Measurements from ENCODE around the gene GPATCH8. TPM values are rescaled to one million over a fixed set of nuclear protein-coding genes. Genes with fewer than 3 reads are reported as not detected.

Gene GPATCH8
- total and polyA plus RNA-seq, 5 donors from 2014 or later: 24.0 to 87.7 (median 25.5) TPM

- no peaks in the 10 kb centered on the region for H3K36me3 ChIP-seq (ENCODE audit: control insufficient read depth, insufficient read depth, low read length)
- no peak overlapping the region for H3K27ac ChIP-seq (ENCODE audit: insufficient read depth, low read length, poor library complexity, severe bottlenecking)
- Mint-ChIP-seq H3K27ac (no peak overlapping the region), H3K4me1 (peaks cover 0 to 18% (median 0%) of the 10 kb centered on the region in 4 donors), H3K36me3 (no peaks in the 10 kb centered on the region), H3K9me3 (peaks cover 0 to 1% (median 0%) of the 10 kb centered on the region in 7 donors), H3K4me3 (peak overlapping the region in 1 of 4 donors; percentile 2), H3K27me3 (peaks cover 21% of the 10 kb centered on the region)
- DNase-seq (no peak), ATAC-seq (ENCODE audit: low read depth in 2 of 2) (no peak)
- H3K4me1 ChIP-seq (ENCODE audit: control insufficient read depth, insufficient read depth, low read length, poor library complexity, severe bottlenecking): peaks cover 15% of the 10 kb centered on the region
- H3K27me3 ChIP-seq (ENCODE audit: control insufficient read depth, insufficient read depth, low read length): no peaks in the 10 kb centered on the region
- H3K9me3 ChIP-seq (ENCODE audit: control insufficient read depth in 2 of 2, low read length in 2 of 2): no peaks in the 10 kb centered on the region
- H3K4me3 ChIP-seq (ENCODE audit: low read depth, low read length): no peak overlapping the region
These were observed 143.6 kb downstream of the GPATCH8 start for GRCh38 chr17:44359458-44360143.

GRCh38 chr17:44359006-44359405 is 144.2 kb downstream of the GPATCH8 start:
- H3K9me3 Mint-ChIP-seq: peaks cover 0 to 1% (median 0%) of the 10 kb centered on the region in 7 donors
- Histone ChIP-seq H3K4me3 (ENCODE audit: low read depth, low read length) (no peak overlapping the region), H3K36me3 (ENCODE audit: control insufficient read depth, insufficient read depth, low read length) (no peaks in the 10 kb centered on the region), H3K27ac (ENCODE audit: insufficient read depth, low read length, poor library complexity, severe bottlenecking) (no peak overlapping the region), H3K4me1 (ENCODE audit: control insufficient read depth, insufficient read depth, low read length, poor library complexity, severe bottlenecking) (peaks cover 15% of the 10 kb centered on the region), H3K9me3 (ENCODE audit: control insufficient read depth in 2 of 2, low read length in 2 of 2) (no peaks in the 10 kb centered on the region), H3K27me3 (ENCODE audit: control insufficient read depth, insufficient read depth, low read length) (no peaks in the 10 kb centered on the region)
- H3K4me1 Mint-ChIP-seq: peaks cover 0 to 18% (median 0%) of the 10 kb centered on the region in 4 donors
- no peak overlapping the region for H3K27ac Mint-ChIP-seq
- no peaks in the 10 kb centered on the region for H3K36me3 Mint-ChIP-seq
- peaks cover 21% of the 10 kb centered on the region for H3K27me3 Mint-ChIP-seq
- ATAC-seq (ENCODE audit: low read depth in 2 of 2) (no peak), DNase-seq (no peak)
- H3K4me3 Mint-ChIP-seq: peak overlapping the region in 2 of 4 donors; percentile 0 to 6

DNA sequence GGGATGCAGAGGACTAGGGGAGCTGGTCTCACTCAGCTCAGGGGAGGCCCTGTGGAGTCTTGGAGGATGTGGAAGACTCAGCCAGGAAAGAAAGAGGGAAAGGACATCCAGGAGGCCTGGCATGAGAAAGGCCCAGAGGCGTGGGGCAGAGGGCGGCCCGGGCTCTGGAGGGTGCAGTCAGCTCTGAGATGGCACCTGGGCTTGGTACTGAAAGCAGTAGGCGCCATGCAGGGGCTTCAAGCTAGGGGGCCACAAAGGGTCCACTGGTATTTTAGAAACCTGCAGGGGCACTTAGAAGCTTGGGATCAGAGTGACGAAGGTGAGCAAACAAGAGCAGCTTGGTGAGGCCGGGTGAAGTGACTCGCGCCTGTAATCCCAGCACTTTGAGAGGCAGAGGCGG is 145.1 kb downstream of the GPATCH8 start:
- Mint-ChIP-seq H3K27me3 (peaks cover 24% of the 10 kb centered on the region), H3K4me1 (peaks cover 0 to 17% (median 0%) of the 10 kb centered on the region in 4 donors), H3K36me3 (no peaks in the 10 kb centered on the region), H3K27ac (no peak overlapping the region), H3K4me3 (no peak overlapping the region), H3K9me3 (no peaks in the 10 kb centered on the region)
- ATAC-seq (ENCODE audit: low read depth in 2 of 2): no peak
- no peaks in the 10 kb centered on the region for H3K27me3 ChIP-seq (ENCODE audit: control insufficient read depth, insufficient read depth, low read length)
- H3K4me1 ChIP-seq (ENCODE audit: control insufficient read depth, insufficient read depth, low read length, poor library complexity, severe bottlenecking): peaks cover 15% of the 10 kb centered on the region
- no peak for DNase-seq
- H3K9me3 ChIP-seq (ENCODE audit: control insufficient read depth in 2 of 2, low read length in 2 of 2): no peaks in the 10 kb centered on the region
- H3K36me3 ChIP-seq (ENCODE audit: control insufficient read depth, insufficient read depth, low read length): no peaks in the 10 kb centered on the region
- H3K27ac ChIP-seq (ENCODE audit: insufficient read depth, low read length, poor library complexity, severe bottlenecking): no peak overlapping the region
- H3K4me3 ChIP-seq (ENCODE audit: low read depth, low read length): no peak overlapping the region

GRCh38 chr17:44356241-44356640 is 147.0 kb downstream of the GPATCH8 start:
- H3K36me3 ChIP-seq (ENCODE audit: control insufficient read depth, insufficient read depth, low read length): no peaks in the 10 kb centered on the region
- peak overlapping the region in 1 of 4 donors; percentile 47 for H3K4me3 Mint-ChIP-seq
- peaks cover 22% of the 10 kb centered on the region for H3K27me3 Mint-ChIP-seq
- DNase-seq (no peak), ATAC-seq (ENCODE audit: low read depth in 2 of 2) (no peak)
- H3K27ac ChIP-seq (ENCODE audit: insufficient read depth, low read length, poor library complexity, severe bottlenecking): no peak overlapping the region
- H3K9me3 ChIP-seq (ENCODE audit: control insufficient read depth in 2 of 2, low read length in 2 of 2): no peaks in the 10 kb centered on the region
- H3K4me1 ChIP-seq (ENCODE audit: control insufficient read depth, insufficient read depth, low read length, poor library complexity, severe bottlenecking): peaks cover 7% of the 10 kb centered on the region
- H3K27me3 ChIP-seq (ENCODE audit: control insufficient read depth, insufficient read depth, low read length): no peaks in the 10 kb centered on the region
- H3K27ac Mint-ChIP-seq: no peak overlapping the region
- H3K4me1 Mint-ChIP-seq: peaks cover 0 to 20% (median 1%) of the 10 kb centered on the region in 4 donors
- H3K36me3 Mint-ChIP-seq: no peaks in the 10 kb centered on the region
- H3K4me3 ChIP-seq (ENCODE audit: low read depth, low read length): no peak overlapping the region
- peaks cover 0 to 2% (median 0%) of the 10 kb centered on the region in 7 donors for H3K9me3 Mint-ChIP-seq

GRCh38 chr17:44355642-44356099 is 147.5 kb downstream of the GPATCH8 start:
- H3K4me1 Mint-ChIP-seq: peaks cover 0 to 20% (median 1%) of the 10 kb centered on the region in 4 donors
- peak overlapping the region in 3 of 4 donors; percentile 60 to 73 (median 70) for H3K4me3 Mint-ChIP-seq
- ATAC-seq (ENCODE audit: low read depth in 2 of 2): no peak

DNA sequence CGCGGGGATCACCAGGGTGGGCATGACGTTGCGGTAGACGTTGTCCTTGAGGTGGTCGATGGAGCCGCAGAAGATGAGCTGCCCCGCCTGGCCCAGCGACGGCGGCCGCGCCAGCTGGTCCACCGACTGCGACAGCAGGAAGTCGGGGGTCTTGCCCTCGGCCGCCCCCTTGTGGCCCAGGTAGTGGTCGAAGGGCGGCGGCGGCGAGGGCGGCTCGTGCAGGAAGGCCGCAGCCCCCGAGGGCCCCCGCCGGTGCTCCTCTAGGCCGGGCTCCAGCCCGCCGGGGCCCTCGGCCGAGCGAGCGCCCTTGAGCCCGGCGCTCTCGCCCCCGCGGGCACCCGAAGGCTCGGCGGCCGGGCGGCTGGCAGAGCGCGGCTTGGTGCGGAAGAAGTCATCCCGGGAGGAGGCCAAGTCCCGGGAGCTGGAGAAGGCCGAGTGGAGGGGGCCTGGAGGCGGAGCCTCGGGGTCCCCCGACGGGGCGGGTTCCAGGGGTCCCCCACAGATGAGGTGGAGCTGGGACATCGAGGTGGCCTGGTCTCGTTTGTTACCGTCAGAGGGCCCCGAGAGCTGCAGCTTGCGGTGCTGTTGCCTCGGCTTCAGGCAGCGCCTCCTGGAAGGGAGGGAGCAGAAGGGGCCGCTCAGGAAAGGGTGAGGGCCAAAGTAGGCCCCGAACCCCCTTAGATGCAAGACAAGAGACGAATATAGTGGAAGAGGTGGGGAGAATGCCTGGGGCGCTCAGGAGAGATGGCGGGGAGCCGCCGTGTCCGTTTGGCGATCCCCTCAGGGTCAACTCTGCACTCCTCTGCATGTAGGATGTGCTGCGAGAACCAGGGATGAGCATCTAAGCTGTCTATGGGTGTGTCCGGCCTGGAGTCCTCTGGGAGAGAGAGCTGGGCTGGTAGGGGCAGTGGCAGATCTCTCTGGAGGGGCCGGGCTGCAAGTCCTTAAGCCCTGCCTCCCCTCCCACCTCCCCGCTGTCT is 148.3 kb downstream of the GPATCH8 start:
- Mint-ChIP-seq H3K9me3 (peaks cover 0 to 2% (median 0%) of the 10 kb centered on the region in 7 donors), H3K27ac (no peak overlapping the region), H3K4me3 (peak overlapping the region; percentile 54 to 79 (median 72)), H3K4me1 (peaks cover 0 to 20% (median 1%) of the 10 kb centered on the region in 4 donors), H3K27me3 (peaks cover 17% of the 10 kb centered on the region), H3K36me3 (no peaks in the 10 kb centered on the region)
- no peaks in the 10 kb centered on the region for H3K36me3 ChIP-seq (ENCODE audit: control insufficient read depth, insufficient read depth, low read length)
- H3K27ac ChIP-seq (ENCODE audit: insufficient read depth, low read length, poor library complexity, severe bottlenecking): no peak overlapping the region
- no peaks in the 10 kb centered on the region for H3K27me3 ChIP-seq (ENCODE audit: control insufficient read depth, insufficient read depth, low read length)
- no peak overlapping the region for H3K4me3 ChIP-seq (ENCODE audit: low read depth, low read length)
- peaks cover 7% of the 10 kb centered on the region for H3K4me1 ChIP-seq (ENCODE audit: control insufficient read depth, insufficient read depth, low read length, poor library complexity, severe bottlenecking)
- DNase-seq (peak; percentile 35 to 50 (median 48)), ATAC-seq (ENCODE audit: low read depth in 2 of 2) (peak; percentile 35)
- H3K9me3 ChIP-seq (ENCODE audit: control insufficient read depth in 2 of 2, low read length in 2 of 2): no peaks in the 10 kb centered on the region

More at GRCh38 chr17:44355642-44356099, 147.5 kb downstream of the GPATCH8 start:
- Mint-ChIP-seq H3K9me3 (peaks cover 0 to 2% (median 0%) of the 10 kb centered on the region in 7 donors), H3K27me3 (peaks cover 21% of the 10 kb centered on the region), H3K36me3 (no peaks in the 10 kb centered on the region), H3K27ac (no peak overlapping the region)
- Histone ChIP-seq H3K9me3 (ENCODE audit: control insufficient read depth in 2 of 2, low read length in 2 of 2) (no peaks in the 10 kb centered on the region), H3K27me3 (ENCODE audit: control insufficient read depth, insufficient read depth, low read length) (no peaks in the 10 kb centered on the region), H3K27ac (ENCODE audit: insufficient read depth, low read length, poor library complexity, severe bottlenecking) (no peak overlapping the region), H3K36me3 (ENCODE audit: control insufficient read depth, insufficient read depth, low read length) (no peaks in the 10 kb centered on the region), H3K4me3 (ENCODE audit: low read depth, low read length) (no peak overlapping the region), H3K4me1 (ENCODE audit: control insufficient read depth, insufficient read depth, low read length, poor library complexity, severe bottlenecking) (peaks cover 7% of the 10 kb centered on the region)
- DNase-seq: no peak

DNA sequence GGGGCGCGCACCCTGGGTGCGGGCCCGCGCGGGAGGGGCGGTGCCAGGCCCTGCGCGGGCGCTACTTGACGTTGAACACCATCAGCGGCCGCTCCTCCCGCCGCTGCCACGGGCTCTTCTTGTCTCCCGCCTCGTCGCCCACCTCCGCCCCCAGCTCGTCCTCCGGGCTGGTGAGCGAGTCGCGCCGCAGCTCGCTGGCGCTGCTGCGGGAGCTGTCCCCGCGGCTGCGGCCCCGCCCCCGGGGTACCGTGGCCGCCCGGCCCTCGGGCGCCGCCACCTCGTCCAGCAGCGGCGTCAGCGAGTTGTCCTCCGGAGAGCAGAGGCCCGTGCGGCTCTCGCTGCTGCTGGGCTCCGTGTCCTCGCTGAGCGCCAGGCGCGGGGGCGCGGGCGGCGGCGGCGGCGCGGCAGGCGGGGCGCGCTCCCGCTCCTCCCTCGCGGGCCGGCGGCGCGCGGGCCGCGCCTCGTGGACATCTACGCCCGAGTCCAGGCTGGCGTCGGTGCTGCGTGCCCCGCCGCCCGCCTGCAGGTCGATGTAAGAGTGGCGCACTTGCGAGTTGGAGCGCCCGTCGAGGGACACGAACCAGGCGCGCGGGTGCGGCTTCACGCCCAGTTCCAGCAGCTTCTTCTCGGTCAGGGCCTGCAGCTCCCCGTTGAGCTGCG is 149.4 kb downstream of the GPATCH8 start:
- Mint-ChIP-seq H3K27me3 (peaks cover 17% of the 10 kb centered on the region), H3K9me3 (peaks cover 0 to 2% (median 0%) of the 10 kb centered on the region in 7 donors), H3K4me1 (peaks cover 0 to 14% (median 1%) of the 10 kb centered on the region in 4 donors), H3K36me3 (no peaks in the 10 kb centered on the region), H3K27ac (no peak overlapping the region), H3K4me3 (peak overlapping the region in 3 of 4 donors; percentile 21 to 75 (median 61))
- Histone ChIP-seq H3K27me3 (ENCODE audit: control insufficient read depth, insufficient read depth, low read length) (no peaks in the 10 kb centered on the region), H3K36me3 (ENCODE audit: control insufficient read depth, insufficient read depth, low read length) (no peaks in the 10 kb centered on the region), H3K4me1 (ENCODE audit: control insufficient read depth, insufficient read depth, low read length, poor library complexity, severe bottlenecking) (peaks cover 7% of the 10 kb centered on the region), H3K9me3 (ENCODE audit: control insufficient read depth in 2 of 2, low read length in 2 of 2) (no peaks in the 10 kb centered on the region), H3K4me3 (ENCODE audit: low read depth, low read length) (no peak overlapping the region), H3K27ac (ENCODE audit: insufficient read depth, low read length, poor library complexity, severe bottlenecking) (no peak overlapping the region)
- no peak for ATAC-seq (ENCODE audit: low read depth in 2 of 2)
- DNase-seq: peak in 1 of 3 donors; percentile 17

Data from CD4-positive, CD25-positive, alpha-beta regulatory T cell (primary cell).